HepG2 (cell line): ENCODE data around the gene IVD. TPM values are rescaled to one million over a fixed set of nuclear protein-coding genes. Genes with fewer than 3 reads are reported as not detected.

Experiments used
- ATAC-seq: fragments of 200-7000 bp; cut with Tn5 transposase; 3 replicates; pipeline ENCODE4 v1.9.1; 2020; ENCODE audit warnings: mild to moderate bottlenecking, moderate library complexity
- BruUV-seq: library from RNA; stranded (reverse); fragments of 400-500 nt; replicated peaks from 2 replicates; lab custom pipeline; 2021; lab: Mats Ljungman, UMichigan
- CTCF ChIA-PET: fragments of 300-600 bp; formaldehyde crosslinking; extraction: SDS; loops from one replicate; lab custom pipeline; 2021; ENCODE audit warnings: low total read pairs, inconsistent platforms, low intra/inter-chr PET ratio; lab: Yijun Ruan, JAX
- POLR2A ChIA-PET: fragments of 350-600 bp; sonication (Branson Sonifier 250); formaldehyde crosslinking; loops from one replicate; lab custom pipeline; 2020; ENCODE audit warnings: antibody characterized with exemption, inconsistent platforms; lab: Yijun Ruan, JAX
- DNase-seq: peaks from one replicate; pipeline ENCODE4 v3.0.0-alpha.2; 2015; ENCODE audit warnings: low spot score
- FAIRE-seq: peaks from 3 replicates; lab custom pipeline; 2011; peaks lifted over from hg19 to GRCh38; lab: Jason Lieb, UNC
- H2AFZ ChIP-seq: one replicate; pipeline ENCODE4 v1.6.1; 2011; ENCODE audit warnings: low read length, inconsistent platforms
- H3K27ac ChIP-seq: fragments of 300-600 bp; 3 replicates; pipeline ENCODE4 v1.8.0; 2011; ENCODE audit warnings: mixed run types, mild to moderate bottlenecking, mixed read lengths, low read length, inconsistent platforms; ENCODE audit not compliant: insufficient read depth; ENCODE audit errors: extremely low read length
- H3K27me3 ChIP-seq, 2 experiments: fragments of 200-600 bp in 1 of 2; 2 replicates in 1 of 2; 3 replicates in 1 of 2; pipeline versions ENCODE4 v1.6.0 to v1.8.0; 2011; ENCODE audit warnings: low read length in 2 of 2, mild to moderate bottlenecking in 2 of 2, moderate library complexity in 2 of 2, inconsistent platforms in 1 of 2; ENCODE audit not compliant: insufficient read depth in 2 of 2, control insufficient read depth in 1 of 2
- H3K36me3 ChIP-seq, 2 experiments: fragments of 200-600 bp in 1 of 2; replicated peaks in 1 of 2; 2 replicates in 1 of 2; 3 replicates in 1 of 2; pipeline versions ENCODE4 v1.5.1 to v1.8.0; 2011; ENCODE audit warnings: low read length in 2 of 2, inconsistent platforms in 1 of 2; ENCODE audit not compliant: insufficient read depth in 2 of 2, control insufficient read depth in 1 of 2
- H3K4me1 ChIP-seq: 2 replicates; pipeline ENCODE4 v1.5.1; 2012; ENCODE audit warnings: low read length, inconsistent platforms; ENCODE audit not compliant: insufficient read depth
- H3K4me2 ChIP-seq: 2 replicates; pipeline ENCODE4 v1.6.0; 2011; ENCODE audit warnings: low read depth, low read length, inconsistent platforms
- H3K4me3 ChIP-seq, 3 experiments: fragments of 200-600 bp in 1 of 3; sonication (generic), shearing (Covaris generic) in 1 of 3; replicated peaks in 1 of 3; 2 replicates each; pipeline ENCODE4 v1.5.1; 2011 to 2016; ENCODE audit warnings: low read length in 3 of 3, inconsistent platforms in 2 of 3, low read depth in 2 of 3, mild to moderate bottlenecking in 2 of 3, control low read depth in 1 of 3, mixed read lengths in 1 of 3; ENCODE audit not compliant: insufficient read depth in 1 of 3
- H3K79me2 ChIP-seq: one replicate; pipeline ENCODE4 v1.6.1; 2011; ENCODE audit warnings: low read length, inconsistent platforms; ENCODE audit not compliant: insufficient read depth
- H3K9ac ChIP-seq: 2 replicates; pipeline ENCODE4 v1.6.0; 2011; ENCODE audit warnings: mild to moderate bottlenecking, low read depth, low read length, inconsistent platforms; ENCODE audit not compliant: insufficient read depth
- H3K9me3 ChIP-seq: 2 replicates; pipeline ENCODE4 v1.5.1; 2012; ENCODE audit warnings: mild to moderate bottlenecking, low read length
- H4K20me1 ChIP-seq: 2 replicates; pipeline ENCODE4 v1.6.0; 2011; ENCODE audit warnings: inconsistent platforms, mild to moderate bottlenecking, low read length, moderate library complexity; ENCODE audit not compliant: insufficient read depth
- MBD4 ChIP-seq: IDR thresholded peaks from 2 replicates; pipeline ENCODE4 v1.6.1; 2012; ENCODE audit warnings: low read length, inconsistent platforms, borderline replicate concordance
- SATB2 ChIP-seq: sonication (generic); formaldehyde crosslinking; IDR thresholded peaks from 2 replicates; pipeline ENCODE4 v1.5.0; 2020; ENCODE audit warnings: missing genetic modification reagents
- SRSF9 ChIP-seq: fragments of 200-400 bp; formaldehyde crosslinking; IDR thresholded peaks from 2 replicates; pipeline ENCODE4 v1.6.1; 2018; ENCODE audit warnings: borderline replicate concordance, mild to moderate bottlenecking, low read depth, low read length; ENCODE audit not compliant: insufficient read depth, poor library complexity, severe bottlenecking
- TBX2 ChIP-seq: sonication (generic); formaldehyde crosslinking; IDR thresholded peaks from 2 replicates; pipeline ENCODE4 v1.5.0; 2020; ENCODE audit warnings: missing genetic modification reagents, mild to moderate bottlenecking, borderline replicate concordance
- TOE1 ChIP-seq: sonication (generic); formaldehyde crosslinking; IDR thresholded peaks from 2 replicates; pipeline ENCODE4 v1.4.0; 2020; ENCODE audit warnings: mild to moderate bottlenecking, missing genetic modification reagents
- ZNF101 ChIP-seq: sonication (generic); formaldehyde crosslinking; IDR thresholded peaks from 2 replicates; pipeline ENCODE4 v1.4.0; 2020; ENCODE audit warnings: mild to moderate bottlenecking, low read depth, missing genetic modification reagents, borderline replicate concordance
- ZNF570 ChIP-seq: sonication (generic); formaldehyde crosslinking; IDR thresholded peaks from 2 replicates; pipeline ENCODE4 v1.4.0; 2020; ENCODE audit warnings: mild to moderate bottlenecking, missing genetic modification reagents, borderline replicate concordance
- WGBS: methylation state at CpG from one replicate; pipeline ENCODE4 v1.1.6; 2017; ENCODE audit warnings: low lambda C conversion rate; 5-methylcytosine and 5-hydroxymethylcytosine counted together
- in situ Hi-C: cut with HindIII; loops from 2 replicates; pipeline ENCODE4 v1.10.0; 2017; ENCODE audit warnings: low pct_unique_long_range_greater_than_20kb; ENCODE audit not compliant: extremely low pct_ligation_motif_present
- intact Hi-C: fragments of 100-400 bp; cut with micrococcal nuclease; formaldehyde crosslinking; loops from one replicate; pipeline ENCODE4 v1.10.0; 2022; ENCODE audit not compliant: unreplicated experiment
- polyA plus RNA-seq, 8 experiments: library from polyadenylated mRNA; depleted of rRNA in 3 of 8; stranded (reverse) in 7 of 8; unstranded in 1 of 8; fragments of >200 nt; fragmentation: Illumina TruSeq in 4 of 8; extraction: Trizol in 4 of 8; gene quantifications; 2 replicates each; pipeline versions ENCODE4 v1.2.1 to v1.2.3, GENCODE V29; 2011 to 2016; ENCODE audit warnings: low read depth in 4 of 8, missing spikeins in 1 of 8, mixed read lengths in 1 of 8; ENCODE audit not compliant: insufficient read depth in 1 of 8
- total RNA-seq, 5 experiments: library from RNA; depleted of rRNA; stranded (reverse); fragments of >200 nt; fragmentation: Illumina TruSeq; extraction: Trizol; gene quantifications; 2 replicates each; pipeline ENCODE4 v1.2.3, GENCODE V29; 2016; ENCODE audit warnings: low read depth in 1 of 5
- TF ChIP-seq, protein P1 (sequence below): sonication (generic); formaldehyde crosslinking; IDR thresholded peaks from 2 replicates; pipeline ENCODE4 v1.4.0; 2020; ENCODE audit warnings: missing genetic modification reagents
- TF ChIP-seq, protein P2 (sequence below): sonication (generic); formaldehyde crosslinking; IDR thresholded peaks from 2 replicates; pipeline ENCODE4 v1.4.0; 2020; ENCODE audit warnings: mild to moderate bottlenecking, missing genetic modification reagents
- TF ChIP-seq, protein P3 (sequence below): sonication (generic); formaldehyde crosslinking; IDR thresholded peaks from 2 replicates; pipeline ENCODE4 v1.4.0; 2020; ENCODE audit warnings: missing genetic modification reagents, low read depth, mild to moderate bottlenecking, borderline replicate concordance

IVD gene
- total and polyA plus RNA-seq, 2 of the 13 experiments (the other 11 are each of a cell fraction or from before 2014, with no cell fraction given), result 48.0 to 53.9 TPM

DNA sequence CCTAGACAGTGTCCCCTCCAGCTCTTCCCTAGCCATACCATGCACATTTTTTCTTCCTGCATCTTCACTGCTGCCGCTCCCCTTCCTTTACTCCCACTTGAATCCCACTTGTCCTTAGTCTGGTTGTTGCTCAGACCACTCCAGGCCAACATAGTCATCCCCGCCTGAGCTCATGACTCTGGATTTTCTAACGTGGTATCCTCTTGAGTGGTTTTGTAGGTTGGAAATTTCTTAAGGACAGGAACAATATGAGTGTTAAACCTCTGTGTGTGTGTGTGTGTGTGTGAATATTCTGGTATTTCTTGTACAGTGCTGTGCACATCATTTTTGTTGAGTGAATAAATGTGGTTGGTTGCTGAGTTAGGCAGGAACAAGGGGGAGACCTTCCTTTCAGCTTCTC, 38.3 kb downstream of the IVD start:
- peaks cover 0 to 12% of the 10 kb centered on the region in 2 experiments; a peak in 2 of 5 replicates for H3K27me3 ChIP-seq
- 95% methylated on average over 3 of the region's 3 CpGs for WGBS
- no peak overlapping the region for H3K9ac ChIP-seq
- intact Hi-C loops, result loop anchor here (5.0 kb wide), 1 partner anchor 63 kb away; no protein-coding TSS in a partner anchor
- no peaks in the 10 kb centered on the region; a peak in 1 of 5 replicates for H3K36me3 ChIP-seq
- H2AFZ ChIP-seq, result no peak overlapping the region
- no peaks in the 10 kb centered on the region for H3K9me3 ChIP-seq
- peaks cover 12% of the 10 kb centered on the region; the same call in 1 of the 2 replicates for H4K20me1 ChIP-seq
- DNase-seq, result no peak
- peaks cover 54% of the 10 kb centered on the region for H3K79me2 ChIP-seq
- no peak overlapping the region for H3K4me3 ChIP-seq
- ChIA-PET POLR2A (no interaction called here), CTCF (interaction anchor here (1.5 kb wide), 1 partner anchor 63 kb away, joined by 4 read pairs; no protein-coding TSS in a partner anchor)
- no peak for FAIRE-seq
- no TSS peak for BruUV-seq
- no peak overlapping the region for H3K4me2 ChIP-seq
- ATAC-seq, result no peak
- TF ChIP-seq SRSF9, result no peak
- TF ChIP-seq, protein P1, sequence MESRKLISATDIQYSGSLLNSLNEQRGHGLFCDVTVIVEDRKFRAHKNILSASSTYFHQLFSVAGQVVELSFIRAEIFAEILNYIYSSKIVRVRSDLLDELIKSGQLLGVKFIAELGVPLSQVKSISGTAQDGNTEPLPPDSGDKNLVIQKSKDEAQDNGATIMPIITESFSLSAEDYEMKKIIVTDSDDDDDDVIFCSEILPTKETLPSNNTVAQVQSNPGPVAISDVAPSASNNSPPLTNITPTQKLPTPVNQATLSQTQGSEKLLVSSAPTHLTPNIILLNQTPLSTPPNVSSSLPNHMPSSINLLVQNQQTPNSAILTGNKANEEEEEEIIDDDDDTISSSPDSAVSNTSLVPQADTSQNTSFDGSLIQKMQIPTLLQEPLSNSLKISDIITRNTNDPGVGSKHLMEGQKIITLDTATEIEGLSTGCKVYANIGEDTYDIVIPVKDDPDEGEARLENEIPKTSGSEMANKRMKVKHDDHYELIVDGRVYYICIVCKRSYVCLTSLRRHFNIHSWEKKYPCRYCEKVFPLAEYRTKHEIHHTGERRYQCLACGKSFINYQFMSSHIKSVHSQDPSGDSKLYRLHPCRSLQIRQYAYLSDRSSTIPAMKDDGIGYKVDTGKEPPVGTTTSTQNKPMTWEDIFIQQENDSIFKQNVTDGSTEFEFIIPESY (CRISPR knock-in tag), result no peak
- no peak for TF ChIP-seq ZNF101 (CRISPR knock-in tag)
- no peak for TF ChIP-seq MBD4
- no peak for TF ChIP-seq SATB2 (CRISPR knock-in tag)
- TF ChIP-seq ZNF570 (CRISPR knock-in tag), result no peak
- no peak for TF ChIP-seq TOE1 (CRISPR knock-in tag)
- no peak for TF ChIP-seq TBX2 (CRISPR knock-in tag)
- TF ChIP-seq, protein P2, sequence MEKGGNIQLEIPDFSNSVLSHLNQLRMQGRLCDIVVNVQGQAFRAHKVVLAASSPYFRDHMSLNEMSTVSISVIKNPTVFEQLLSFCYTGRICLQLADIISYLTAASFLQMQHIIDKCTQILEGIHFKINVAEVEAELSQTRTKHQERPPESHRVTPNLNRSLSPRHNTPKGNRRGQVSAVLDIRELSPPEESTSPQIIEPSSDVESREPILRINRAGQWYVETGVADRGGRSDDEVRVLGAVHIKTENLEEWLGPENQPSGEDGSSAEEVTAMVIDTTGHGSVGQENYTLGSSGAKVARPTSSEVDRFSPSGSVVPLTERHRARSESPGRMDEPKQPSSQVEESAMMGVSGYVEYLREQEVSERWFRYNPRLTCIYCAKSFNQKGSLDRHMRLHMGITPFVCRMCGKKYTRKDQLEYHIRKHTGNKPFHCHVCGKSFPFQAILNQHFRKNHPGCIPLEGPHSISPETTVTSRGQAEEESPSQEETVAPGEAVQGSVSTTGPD (CRISPR knock-in tag), result no peak
- TF ChIP-seq, protein P3, sequence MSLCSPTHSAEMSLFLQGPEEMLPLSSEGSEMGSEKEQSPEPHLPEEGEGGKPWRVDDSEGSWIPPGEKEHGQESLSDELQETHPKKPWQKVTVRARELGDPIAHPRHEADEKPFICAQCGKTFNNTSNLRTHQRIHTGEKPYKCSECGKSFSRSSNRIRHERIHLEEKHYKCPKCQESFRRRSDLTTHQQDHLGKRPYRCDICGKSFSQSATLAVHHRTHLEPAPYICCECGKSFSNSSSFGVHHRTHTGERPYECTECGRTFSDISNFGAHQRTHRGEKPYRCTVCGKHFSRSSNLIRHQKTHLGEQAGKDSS (CRISPR knock-in tag), result no peak
- in situ Hi-C loops, result loop anchor here (5.0 kb wide), 1 partner anchor 68 kb away; no protein-coding TSS in a partner anchor
- H3K4me1 ChIP-seq, result peaks cover 46% of the 10 kb centered on the region
- no peak overlapping the region for H3K27ac ChIP-seq
